ENCODE results near the gene LRIG2. TPM values are rescaled to one million over a fixed set of nuclear protein-coding genes. Genes with fewer than 3 reads are reported as not detected.

Gene LRIG2
- total and polyA plus RNA-seq, 2 experiments from 2014 or later = 10.0 to 40.4 TPM

GRCh38 chr1:113153116-113153803, 80.3 kb downstream of the LRIG2 start:
- DNase-seq (ENCODE audit: low spot score) (no peak), ATAC-seq (no peak)
- TF ChIP-seq ZNF331 (CRISPR knock-in tag; IDR thresholded peaks at IDR 0.05; ENCODE audit: low read depth) (no peak), CTCF (conservative IDR thresholded peaks at IDR 0.05; ENCODE audit: low read depth in 2 of 2) (no peak), EZH2phosphoT487 (IDR thresholded peaks at IDR 0.05; ENCODE audit: unreplicated experiment) (no peak), NANOG (IDR thresholded peaks at IDR 0.05; ENCODE audit: borderline replicate concordance) (no peak), POLR2AphosphoS5 (IDR thresholded peaks at IDR 0.05; ENCODE audit: low read depth) (no peak), JUNB (IDR thresholded peaks at IDR 0.05; ENCODE audit: unreplicated experiment) (no peak), REST (IDR thresholded peaks at IDR 0.05; ENCODE audit: unreplicated experiment) (no peak), ZNF114 (CRISPR knock-in tag; IDR thresholded peaks at IDR 0.05) (no peak), ETS1 (IDR thresholded peaks at IDR 0.05) (no peak), EZH2 (IDR thresholded peaks at IDR 0.05; ENCODE audit: low read depth, unreplicated experiment) (no peak), STAT1 (IDR thresholded peaks at IDR 0.05; ENCODE audit: unreplicated experiment) (no peak), CREB1 (CRISPR knock-in tag; IDR thresholded peaks at IDR 0.05; ENCODE audit: low read depth) (no peak)
- TF ChIP-seq, protein P1, sequence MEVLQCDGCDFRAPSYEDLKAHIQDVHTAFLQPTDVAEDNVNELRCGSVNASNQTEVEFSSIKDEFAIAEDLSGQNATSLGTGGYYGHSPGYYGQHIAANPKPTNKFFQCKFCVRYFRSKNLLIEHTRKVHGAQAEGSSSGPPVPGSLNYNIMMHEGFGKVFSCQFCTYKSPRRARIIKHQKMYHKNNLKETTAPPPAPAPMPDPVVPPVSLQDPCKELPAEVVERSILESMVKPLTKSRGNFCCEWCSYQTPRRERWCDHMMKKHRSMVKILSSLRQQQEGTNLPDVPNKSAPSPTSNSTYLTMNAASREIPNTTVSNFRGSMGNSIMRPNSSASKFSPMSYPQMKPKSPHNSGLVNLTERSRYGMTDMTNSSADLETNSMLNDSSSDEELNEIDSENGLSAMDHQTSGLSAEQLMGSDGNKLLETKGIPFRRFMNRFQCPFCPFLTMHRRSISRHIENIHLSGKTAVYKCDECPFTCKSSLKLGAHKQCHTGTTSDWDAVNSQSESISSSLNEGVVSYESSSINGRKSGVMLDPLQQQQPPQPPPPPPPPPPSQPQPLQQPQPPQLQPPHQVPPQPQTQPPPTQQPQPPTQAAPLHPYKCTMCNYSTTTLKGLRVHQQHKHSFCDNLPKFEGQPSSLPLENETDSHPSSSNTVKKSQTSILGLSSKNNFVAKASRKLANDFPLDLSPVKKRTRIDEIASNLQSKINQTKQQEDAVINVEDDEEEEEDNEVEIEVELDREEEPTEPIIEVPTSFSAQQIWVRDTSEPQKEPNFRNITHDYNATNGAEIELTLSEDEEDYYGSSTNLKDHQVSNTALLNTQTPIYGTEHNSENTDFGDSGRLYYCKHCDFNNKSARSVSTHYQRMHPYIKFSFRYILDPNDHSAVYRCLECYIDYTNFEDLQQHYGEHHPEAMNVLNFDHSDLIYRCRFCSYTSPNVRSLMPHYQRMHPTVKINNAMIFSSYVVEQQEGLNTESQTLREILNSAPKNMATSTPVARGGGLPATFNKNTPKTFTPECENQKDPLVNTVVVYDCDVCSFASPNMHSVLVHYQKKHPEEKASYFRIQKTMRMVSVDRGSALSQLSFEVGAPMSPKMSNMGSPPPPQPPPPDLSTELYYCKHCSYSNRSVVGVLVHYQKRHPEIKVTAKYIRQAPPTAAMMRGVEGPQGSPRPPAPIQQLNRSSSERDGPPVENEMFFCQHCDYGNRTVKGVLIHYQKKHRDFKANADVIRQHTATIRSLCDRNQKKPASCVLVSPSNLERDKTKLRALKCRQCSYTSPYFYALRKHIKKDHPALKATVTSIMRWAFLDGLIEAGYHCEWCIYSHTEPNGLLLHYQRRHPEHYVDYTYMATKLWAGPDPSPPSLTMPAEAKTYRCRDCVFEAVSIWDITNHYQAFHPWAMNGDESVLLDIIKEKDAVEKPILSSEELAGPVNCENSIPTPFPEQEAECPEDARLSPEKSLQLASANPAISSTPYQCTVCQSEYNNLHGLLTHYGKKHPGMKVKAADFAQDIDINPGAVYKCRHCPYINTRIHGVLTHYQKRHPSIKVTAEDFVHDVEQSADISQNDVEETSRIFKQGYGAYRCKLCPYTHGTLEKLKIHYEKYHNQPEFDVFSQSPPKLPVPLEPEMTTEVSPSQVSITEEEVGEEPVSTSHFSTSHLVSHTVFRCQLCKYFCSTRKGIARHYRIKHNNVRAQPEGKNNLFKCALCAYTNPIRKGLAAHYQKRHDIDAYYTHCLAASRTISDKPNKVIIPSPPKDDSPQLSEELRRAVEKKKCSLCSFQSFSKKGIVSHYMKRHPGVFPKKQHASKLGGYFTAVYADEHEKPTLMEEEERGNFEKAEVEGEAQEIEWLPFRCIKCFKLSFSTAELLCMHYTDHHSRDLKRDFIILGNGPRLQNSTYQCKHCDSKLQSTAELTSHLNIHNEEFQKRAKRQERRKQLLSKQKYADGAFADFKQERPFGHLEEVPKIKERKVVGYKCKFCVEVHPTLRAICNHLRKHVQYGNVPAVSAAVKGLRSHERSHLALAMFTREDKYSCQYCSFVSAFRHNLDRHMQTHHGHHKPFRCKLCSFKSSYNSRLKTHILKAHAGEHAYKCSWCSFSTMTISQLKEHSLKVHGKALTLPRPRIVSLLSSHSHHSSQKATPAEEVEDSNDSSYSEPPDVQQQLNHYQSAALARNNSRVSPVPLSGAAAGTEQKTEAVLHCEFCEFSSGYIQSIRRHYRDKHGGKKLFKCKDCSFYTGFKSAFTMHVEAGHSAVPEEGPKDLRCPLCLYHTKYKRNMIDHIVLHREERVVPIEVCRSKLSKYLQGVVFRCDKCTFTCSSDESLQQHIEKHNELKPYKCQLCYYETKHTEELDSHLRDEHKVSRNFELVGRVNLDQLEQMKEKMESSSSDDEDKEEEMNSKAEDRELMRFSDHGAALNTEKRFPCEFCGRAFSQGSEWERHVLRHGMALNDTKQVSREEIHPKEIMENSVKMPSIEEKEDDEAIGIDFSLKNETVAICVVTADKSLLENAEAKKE (CRISPR knock-in tag; IDR thresholded peaks at IDR 0.05) = no peak
- H3K36me3 ChIP-seq (ENCODE audit: insufficient read depth) = peaks cover 18% of the 10 kb centered on the region; the same call in 1 of the 2 replicates
- peaks cover 8% of the 10 kb centered on the region; the same call in 1 of the 2 replicates for H3K9me2 ChIP-seq (ENCODE audit: insufficient read depth)
- H3K27me3 ChIP-seq (ENCODE audit: insufficient read depth) = no peaks in the 10 kb centered on the region
- Mint-ChIP-seq H3K9me3 (peaks cover 39% of the 10 kb centered on the region), H3K4me1 (peaks cover 2% of the 10 kb centered on the region; the same call in 2 of the 3 replicates), H3K36me3 (ENCODE audit: low read depth) (peaks cover 32% of the 10 kb centered on the region), H3K27me3 (ENCODE audit: insufficient read depth, low read depth, poor library complexity) (peaks cover 9% of the 10 kb centered on the region), H3K27ac (no peak overlapping the region), H3K4me3 (no peak overlapping the region)
- peaks cover 5% of the 10 kb centered on the region; the same call in 1 of the 2 replicates for H3K4me1 ChIP-seq (ENCODE audit: insufficient read depth)
- H3K4me2 ChIP-seq = no peak overlapping the region
- H3K4me3 ChIP-seq = no peak overlapping the region
- H3F3A ChIP-seq (replicated peaks; ENCODE audit: low read depth) = no peaks in the 10 kb centered on the region
- H3K27ac ChIP-seq (ENCODE audit: low read depth) = no peak overlapping the region
- peak overlapping the region; percentile 87 for H2AFZ ChIP-seq
- H4K20me1 ChIP-seq (replicated peaks; ENCODE audit: insufficient read depth) = no peaks in the 10 kb centered on the region
- H3K79me2 ChIP-seq (replicated peaks; ENCODE audit: insufficient read depth) = no peaks in the 10 kb centered on the region
